GM12892 (cell line): Measurements from ENCODE around the gene ZCCHC2.

Experiments
- DNase-seq: peaks from one replicate; pipeline ENCODE4 v3.0.0; 2011; ENCODE audit not compliant: insufficient read length
- FAIRE-seq: peaks from 2 replicates; lab custom pipeline; 2011; peaks lifted over from hg19 to GRCh38; lab: Jason Lieb, UNC
- POLR2A ChIP-seq: IDR thresholded peaks from 2 replicates; pipeline ENCODE4 v1.6.1; 2011; ENCODE audit warnings: low read depth, low read length, control low read depth
- POLR2AphosphoS5 ChIP-seq: IDR thresholded peaks from 2 replicates; pipeline ENCODE4 v1.6.1; 2011; ENCODE audit warnings: low read depth, low read length, control low read depth
- TAF1 ChIP-seq: IDR thresholded peaks from 2 replicates; pipeline ENCODE4 v1.6.1; 2011; ENCODE audit warnings: low read depth, mild to moderate bottlenecking, control low read depth, low read length, borderline replicate concordance

Gene ZCCHC2

GRCh38 chr18:62526098-62527025 lies 3.5 kb downstream of the ZCCHC2 start:
- DNase-seq (peak; percentile 53), FAIRE-seq (peak; percentile 95)
- TF ChIP-seq POLR2AphosphoS5: peak; percentile 61
- TF ChIP-seq TAF1: peak; percentile 50; the same call in 1 of the 2 replicates
- TF ChIP-seq POLR2A: peak; percentile 74

GRCh38 chr18:62529597-62529996 lies 6.8 kb downstream of the ZCCHC2 start:
- TF ChIP-seq POLR2A: no peak
- no peak for TF ChIP-seq POLR2AphosphoS5
- TF ChIP-seq TAF1: no peak
- DNase-seq (no peak), FAIRE-seq (no peak)

GRCh38 chr18:62531078-62531477 lies 8.3 kb downstream of the ZCCHC2 start:
- no peak for TF ChIP-seq TAF1
- no peak for FAIRE-seq
- no peak for DNase-seq

- no peak for DNase-seq
- TF ChIP-seq TAF1 (no peak), POLR2A (no peak), POLR2AphosphoS5 (no peak)
- FAIRE-seq: no peak
Observed at GRCh38 chr18:62531931-62532330, 9.1 kb downstream of the ZCCHC2 start.

- no peak for TF ChIP-seq TAF1
- no peak for TF ChIP-seq POLR2AphosphoS5
- FAIRE-seq: no peak
- DNase-seq: no peak
Observed at GRCh38 chr18:62536005-62536404, 13.2 kb downstream of the ZCCHC2 start.

GRCh38 chr18:62537042-62537894 lies 14.4 kb downstream of the ZCCHC2 start:
- no peak for TF ChIP-seq POLR2A
- TF ChIP-seq TAF1: no peak
- no peak for TF ChIP-seq POLR2AphosphoS5
- DNase-seq: no peak
- peak; percentile 78 for FAIRE-seq

GRCh38 chr18:62537946-62538345 lies 15.1 kb downstream of the ZCCHC2 start:
- FAIRE-seq: peak; percentile 5

GRCh38 chr18:62538881-62539280 lies 16.1 kb downstream of the ZCCHC2 start:
- no peak for TF ChIP-seq TAF1
- DNase-seq (no peak), FAIRE-seq (no peak)

More at GRCh38 chr18:62537946-62538345, 15.1 kb downstream of the ZCCHC2 start:
- TF ChIP-seq POLR2A (no peak), POLR2AphosphoS5 (no peak), TAF1 (no peak)
- no peak for DNase-seq

- DNase-seq (no peak), FAIRE-seq (no peak)
- TF ChIP-seq POLR2AphosphoS5: no peak
Observed at GRCh38 chr18:62539284-62540165, 16.7 kb downstream of the ZCCHC2 start.

- TF ChIP-seq TAF1 (no peak), POLR2A (no peak), POLR2AphosphoS5 (no peak)
- DNase-seq: no peak
- no peak for FAIRE-seq
Observed at GRCh38 chr18:62543021-62543420, 20.2 kb downstream of the ZCCHC2 start.

- DNase-seq: no peak
- no peak for FAIRE-seq
- TF ChIP-seq POLR2AphosphoS5: no peak
- TF ChIP-seq POLR2A: no peak
- no peak for TF ChIP-seq TAF1
Observed at GRCh38 chr18:62545098-62545497, 22.3 kb downstream of the ZCCHC2 start.

- no peak for DNase-seq
- FAIRE-seq: no peak
- no peak for TF ChIP-seq POLR2A
Observed at GRCh38 chr18:62549755-62550154, 26.9 kb downstream of the ZCCHC2 start.
